Activated T-helper 17 cell treated with anti-CD3 and anti-CD28 coated beads, Interleukin-2, amount 50 U/mL, for 72 hours (primary cell): ENCODE data around the gene SMIM5. TPM values are rescaled to one million over a fixed set of nuclear protein-coding genes. Genes with fewer than 3 reads are reported as not detected.
"Not testable (repeated sequence)": the region's sequence is repeated elsewhere in the genome, so short reads cannot be mapped to it uniquely, and the experiment has no call there.

Experiments
- ATAC-seq: fragments of 150-1000 bp; cut with Tn5 transposase; replicated peaks from 2 replicates; pipeline ENCODE4 v1.10.0; 2021; ENCODE audit warnings: mild to moderate bottlenecking, moderate library complexity
- H3K27ac Mint-ChIP-seq: one replicate; pipeline ENCODE4 v1.8.0; 2022; ENCODE audit warnings: mixed read lengths
- H3K27me3 Mint-ChIP-seq: one replicate; pipeline ENCODE4 v1.8.0; 2022; ENCODE audit warnings: mixed read lengths
- H3K36me3 Mint-ChIP-seq: one replicate; pipeline ENCODE4 v1.8.0; 2022; ENCODE audit warnings: low read depth, mild to moderate bottlenecking, mixed read lengths
- H3K4me1 Mint-ChIP-seq: one replicate; pipeline ENCODE4 v1.8.0; 2022; ENCODE audit warnings: mixed read lengths
- H3K4me3 Mint-ChIP-seq: one replicate; pipeline ENCODE4 v1.8.0; 2022; ENCODE audit warnings: mild to moderate bottlenecking, mixed read lengths
- H3K9me3 Mint-ChIP-seq: one replicate; pipeline ENCODE4 v1.8.0; 2022; ENCODE audit warnings: mixed read lengths
- total RNA-seq, 2 donors: library from RNA; stranded (reverse); gene quantifications; one replicate each; pipeline ENCODE4 v1.2.3, GENCODE V29; 2022

SMIM5 gene
- under 1 TPM in 1 of 2 donors, not detected in 1; 0.21 TPM for total RNA-seq

DNA sequence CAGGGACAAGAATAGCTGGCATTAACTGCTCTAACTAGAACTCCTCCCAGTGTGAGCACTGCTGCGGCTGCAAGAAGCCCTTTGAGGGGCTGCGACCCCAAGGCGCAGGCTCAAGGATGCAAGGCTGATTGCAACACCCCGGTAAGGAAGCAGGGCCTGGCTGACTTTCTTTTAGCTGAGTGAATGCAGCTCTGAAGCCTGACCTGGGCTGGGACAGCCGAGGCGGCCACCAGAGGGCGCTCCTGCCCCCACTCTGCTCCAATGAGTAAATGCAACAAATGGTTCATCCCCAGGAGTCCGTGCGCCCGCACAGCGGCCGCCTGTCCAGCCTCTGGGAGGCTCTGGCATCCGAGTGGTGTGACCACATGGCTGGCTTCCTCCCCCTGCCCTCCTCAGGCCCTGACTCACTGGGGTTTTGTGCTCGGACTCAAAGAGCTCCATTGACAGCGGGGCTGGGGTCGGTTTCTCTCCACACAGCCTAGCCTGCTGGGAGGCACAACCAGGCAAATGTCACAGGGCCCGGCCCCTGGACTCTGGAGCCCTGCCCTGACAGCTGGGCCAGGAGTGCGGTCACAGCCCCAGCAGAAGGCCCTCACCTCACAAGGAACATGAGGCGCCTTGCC, at the start of gene SMIM5:
Gene SMIM5 (plus strand): TSS at position 572 of the 623 bp plus-strand sequence. CDS start 6,768 bp downstream, outside the sequence.
- peak; percentile 92 for ATAC-seq
- H3K4me3 Mint-ChIP-seq = no peak within 1 kb of the TSS
- H3K27ac Mint-ChIP-seq = no peak within 1 kb of the TSS
- no peaks in the 10 kb centered on the region for H3K36me3 Mint-ChIP-seq
- no peaks in the 10 kb centered on the region for H3K27me3 Mint-ChIP-seq
- H3K9me3 Mint-ChIP-seq = no peaks in the 10 kb centered on the region
- no peaks in the 10 kb centered on the region for H3K4me1 Mint-ChIP-seq

GRCh38 chr17:75584849-75585175, 48.4 kb upstream of the SMIM5 start:
- no peak overlapping the region for H3K4me3 Mint-ChIP-seq

GRCh38 chr17:75587675-75588595, 45.3 kb upstream of the SMIM5 start, which contains the start of gene MYO15B:
Gene MYO15B, plus strand, starts transcription at chr17:75587800. Its CDS starts 258 bp downstream, at chr17:75588058.
- Mint-ChIP-seq H3K36me3 (no peaks in the 10 kb centered on the region), H3K27ac (no peak within 1 kb of the TSS), H3K4me1 (no peaks in the 10 kb centered on the region), H3K27me3 (no peaks in the 10 kb centered on the region), H3K4me3 (peak within 1 kb of the TSS; percentile 35), H3K9me3 (no peaks in the 10 kb centered on the region)
- ATAC-seq = peak; percentile 13

More at GRCh38 chr17:75584849-75585175, 48.4 kb upstream of the SMIM5 start:
- H3K27me3 Mint-ChIP-seq = no peaks in the 10 kb centered on the region
- no peaks in the 10 kb centered on the region for H3K36me3 Mint-ChIP-seq
- no peak overlapping the region for H3K27ac Mint-ChIP-seq
- peaks cover 4% of the 10 kb centered on the region for H3K4me1 Mint-ChIP-seq
- H3K9me3 Mint-ChIP-seq = peaks cover 4% of the 10 kb centered on the region
- no peak for ATAC-seq

GRCh38 chr17:75588596-75589011, 44.6 kb upstream of the SMIM5 start:
- no peak overlapping the region for H3K27ac Mint-ChIP-seq
- no peaks in the 10 kb centered on the region for H3K4me1 Mint-ChIP-seq
- no peaks in the 10 kb centered on the region for H3K36me3 Mint-ChIP-seq
- no peak overlapping the region for H3K4me3 Mint-ChIP-seq
- H3K27me3 Mint-ChIP-seq = no peaks in the 10 kb centered on the region
- H3K9me3 Mint-ChIP-seq = no peaks in the 10 kb centered on the region
- peak; percentile 38 for ATAC-seq

- no peaks in the 10 kb centered on the region for H3K9me3 Mint-ChIP-seq
- no peak overlapping the region for H3K27ac Mint-ChIP-seq
- H3K4me3 Mint-ChIP-seq = peak overlapping the region; percentile 60
- no peaks in the 10 kb centered on the region for H3K4me1 Mint-ChIP-seq
- no peaks in the 10 kb centered on the region for H3K27me3 Mint-ChIP-seq
- no peaks in the 10 kb centered on the region for H3K36me3 Mint-ChIP-seq
- ATAC-seq = peak; percentile 93
Observed at GRCh38 chr17:75589012-75589918, 44.0 kb upstream of the SMIM5 start.

- H3K27me3 Mint-ChIP-seq = no peaks in the 10 kb centered on the region
- no peak for ATAC-seq
- no peaks in the 10 kb centered on the region for H3K9me3 Mint-ChIP-seq
- H3K27ac Mint-ChIP-seq = no peak overlapping the region
- peak overlapping the region; percentile 61 for H3K4me3 Mint-ChIP-seq
- no peaks in the 10 kb centered on the region for H3K4me1 Mint-ChIP-seq
- H3K36me3 Mint-ChIP-seq = no peaks in the 10 kb centered on the region
Observed at GRCh38 chr17:75589919-75590303, 43.3 kb upstream of the SMIM5 start.

GRCh38 chr17:75590314-75590761, 42.9 kb upstream of the SMIM5 start:
- no peak for ATAC-seq
- peak overlapping the region; percentile 61 for H3K4me3 Mint-ChIP-seq
- no peaks in the 10 kb centered on the region for H3K27me3 Mint-ChIP-seq
- no peak overlapping the region for H3K27ac Mint-ChIP-seq
- H3K36me3 Mint-ChIP-seq = no peaks in the 10 kb centered on the region
- no peaks in the 10 kb centered on the region for H3K4me1 Mint-ChIP-seq
- H3K9me3 Mint-ChIP-seq = no peaks in the 10 kb centered on the region

DNA sequence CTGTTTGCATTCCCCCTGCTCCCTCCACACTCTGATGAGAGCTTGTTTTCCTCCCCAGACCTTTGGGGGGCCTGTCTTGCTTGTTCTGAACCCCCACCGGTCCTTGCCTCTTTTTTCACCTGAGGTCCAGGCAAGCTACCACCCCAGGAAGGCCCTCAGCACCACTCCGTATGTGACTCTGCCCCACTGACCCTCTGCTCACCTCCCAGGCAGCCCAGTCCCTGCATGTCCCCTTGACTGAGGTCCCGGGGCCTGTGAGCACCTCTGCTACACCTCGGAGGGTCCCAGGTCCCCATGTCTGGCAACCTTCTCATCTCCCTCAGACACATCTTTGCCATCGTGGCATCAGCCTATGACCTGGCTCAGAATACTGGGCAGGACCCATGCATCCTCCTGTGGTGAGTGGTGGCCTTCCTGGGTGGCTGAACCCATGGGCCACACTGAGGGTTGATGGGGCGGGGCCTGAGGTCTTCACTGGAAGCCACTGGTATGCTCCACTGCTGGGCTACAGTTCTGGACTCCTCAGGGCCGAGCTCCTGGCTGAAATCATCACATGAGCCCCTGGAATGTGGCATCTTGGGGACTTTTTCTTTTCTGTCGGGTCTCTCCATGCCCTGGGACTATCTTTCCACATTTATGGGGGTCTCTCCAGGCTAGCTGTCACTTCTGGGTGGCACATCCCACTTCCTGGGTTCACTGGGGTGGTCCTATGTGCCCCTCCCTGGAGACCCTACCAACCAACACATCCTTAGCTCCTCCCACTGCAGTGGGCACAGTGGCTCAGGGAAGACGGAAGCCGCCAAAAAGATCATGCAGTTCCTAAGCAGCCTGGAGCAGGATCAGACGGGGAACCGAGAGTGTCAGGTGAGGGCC, 42.1 kb upstream of the SMIM5 start:
- Mint-ChIP-seq H3K9me3 (no peaks in the 10 kb centered on the region), H3K4me3 (peak overlapping the region; percentile 61), H3K27ac (peak overlapping the region; percentile 54), H3K36me3 (no peaks in the 10 kb centered on the region), H3K27me3 (no peaks in the 10 kb centered on the region), H3K4me1 (no peaks in the 10 kb centered on the region)
- ATAC-seq = no peak

DNA sequence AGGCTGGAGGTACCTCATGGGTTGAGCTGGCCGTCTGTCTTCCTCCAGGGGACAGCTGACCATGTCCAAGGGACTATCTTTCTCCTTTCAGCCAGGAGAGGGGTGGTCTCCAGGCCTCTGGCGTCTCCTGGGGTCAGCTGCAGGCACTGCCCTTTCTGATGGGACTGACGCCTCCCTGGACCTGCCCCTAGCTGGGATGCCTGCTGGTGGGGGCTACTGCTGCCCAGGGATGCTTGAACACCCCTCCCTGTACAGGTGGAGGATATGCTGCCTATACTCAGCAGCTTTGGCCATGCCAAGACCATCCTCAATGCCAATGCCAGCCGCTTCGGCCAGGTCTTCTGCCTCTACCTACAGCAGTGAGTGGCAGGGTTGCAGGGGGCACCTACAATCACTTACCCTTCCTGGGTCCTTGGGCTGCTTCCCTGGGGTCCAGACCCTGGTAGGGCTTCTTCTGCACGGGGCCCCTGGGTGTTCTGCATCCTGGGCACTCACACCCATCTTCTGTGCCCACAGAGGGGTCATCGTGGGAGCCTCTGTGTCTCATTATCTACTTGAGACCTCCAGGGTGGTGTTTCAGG, 41.4 kb upstream of the SMIM5 start:
- Mint-ChIP-seq H3K27ac (no peak overlapping the region), H3K27me3 (no peaks in the 10 kb centered on the region)

GRCh38 chr17:75592348-75593020, 40.8 kb upstream of the SMIM5 start:
- ATAC-seq = no peak
- H3K27me3 Mint-ChIP-seq = no peaks in the 10 kb centered on the region
- no peaks in the 10 kb centered on the region for H3K9me3 Mint-ChIP-seq
- no peaks in the 10 kb centered on the region for H3K4me1 Mint-ChIP-seq
- H3K36me3 Mint-ChIP-seq = no peaks in the 10 kb centered on the region
- no peak overlapping the region for H3K27ac Mint-ChIP-seq
- H3K4me3 Mint-ChIP-seq = no peak overlapping the region

More for the DNA sequence above, 41.4 kb upstream of the SMIM5 start:
- ATAC-seq = no peak
- no peaks in the 10 kb centered on the region for H3K4me1 Mint-ChIP-seq
- no peaks in the 10 kb centered on the region for H3K9me3 Mint-ChIP-seq
- H3K36me3 Mint-ChIP-seq = no peaks in the 10 kb centered on the region
- H3K4me3 Mint-ChIP-seq = no peak overlapping the region

- H3K4me3 Mint-ChIP-seq, H3K27me3 Mint-ChIP-seq, ATAC-seq, H3K27ac Mint-ChIP-seq, H3K36me3 Mint-ChIP-seq, H3K4me1 Mint-ChIP-seq, H3K9me3 Mint-ChIP-seq: not testable (repeated sequence)
Observed at GRCh38 chr17:75593430-75593829, 39.8 kb upstream of the SMIM5 start.

DNA sequence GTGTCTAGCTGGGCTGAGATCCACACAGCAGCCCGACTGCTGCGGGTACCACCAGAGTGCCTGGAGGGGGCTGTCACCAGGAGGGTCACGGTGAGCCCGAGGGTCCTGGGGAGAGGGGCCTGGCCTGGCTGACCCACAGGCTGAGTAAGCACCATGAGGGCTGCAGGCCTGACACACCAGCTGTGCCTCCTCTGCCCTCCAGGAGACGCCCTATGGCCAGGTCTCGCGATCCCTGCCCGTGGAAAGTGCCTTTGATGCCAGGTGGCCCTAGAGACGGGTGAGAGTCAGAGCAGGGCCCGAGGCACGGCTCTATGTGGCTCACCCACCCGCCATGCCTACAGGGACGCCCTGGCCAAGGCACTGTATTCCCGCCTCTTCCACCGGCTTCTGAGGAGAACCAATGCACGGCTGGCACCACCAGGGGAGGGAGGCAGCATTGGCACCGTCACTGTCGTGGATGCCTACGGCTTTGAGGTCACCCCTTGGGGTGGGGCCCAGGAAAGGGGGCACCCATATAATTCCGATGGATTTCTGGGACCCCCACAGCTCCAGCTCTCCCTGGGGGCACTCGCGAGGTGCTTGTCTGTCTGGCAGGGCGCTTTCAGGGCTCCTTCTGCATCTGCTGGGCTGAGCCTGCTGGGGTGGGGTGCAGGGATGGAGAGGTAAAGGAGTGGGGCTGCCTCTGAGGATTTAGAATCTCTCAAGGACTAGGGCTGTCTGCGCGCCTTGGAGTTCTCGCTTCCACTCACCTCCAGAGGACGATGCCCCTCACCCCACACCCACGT, 38.5 kb upstream of the SMIM5 start:
- ATAC-seq = no peak
- H3K27me3 Mint-ChIP-seq = no peaks in the 10 kb centered on the region
- H3K9me3 Mint-ChIP-seq = no peaks in the 10 kb centered on the region
- H3K4me1 Mint-ChIP-seq = no peaks in the 10 kb centered on the region
- no peak overlapping the region for H3K4me3 Mint-ChIP-seq
- no peak overlapping the region for H3K27ac Mint-ChIP-seq
- H3K36me3 Mint-ChIP-seq = no peaks in the 10 kb centered on the region
